Measurements from ENCODE around the gene USP32.

The USP32 gene

GRCh38 chr17:60392845-60393702 lies 1.1 kb upstream of the USP32 start:
- peak; percentile 5 for ATAC-seq
- TF ChIP-seq BACH2 (CRISPR knock-in tag; IDR thresholded peaks at IDR 0.05; ENCODE audit: borderline replicate concordance) (no peak), ZNF565 (CRISPR knock-in tag; conservative IDR thresholded peaks at IDR 0.05; ENCODE audit: low read depth) (no peak), PPARA (CRISPR knock-in tag; IDR thresholded peaks at IDR 0.05; ENCODE audit: borderline replicate concordance) (no peak), ZFP3 (CRISPR knock-in tag; IDR thresholded peaks at IDR 0.05) (no peak), TSHZ2 (CRISPR knock-in tag; IDR thresholded peaks at IDR 0.05) (no peak), CSDC2 (CRISPR knock-in tag; IDR thresholded peaks at IDR 0.05) (no peak), ISL1 (CRISPR knock-in tag; IDR thresholded peaks at IDR 0.05) (no peak), OSR1 (CRISPR knock-in tag; IDR thresholded peaks at IDR 0.05) (no peak), RARB (CRISPR knock-in tag; IDR thresholded peaks at IDR 0.05) (no peak), TCF4 (CRISPR knock-in tag; IDR thresholded peaks at IDR 0.05; ENCODE audit: borderline replicate concordance) (no peak), TOX (CRISPR knock-in tag; IDR thresholded peaks at IDR 0.05; ENCODE audit: borderline replicate concordance) (no peak), GLIS3 (CRISPR knock-in tag; IDR thresholded peaks at IDR 0.05) (no peak), ESRRG (CRISPR knock-in tag; IDR thresholded peaks at IDR 0.05) (peak; percentile 37; the same call in 1 of the 2 replicates), CSRNP3 (CRISPR knock-in tag; IDR thresholded peaks at IDR 0.05) (peak; percentile 83; the same call in 1 of the 2 replicates), ZNF8 (CRISPR knock-in tag; IDR thresholded peaks at IDR 0.05) (no peak), ZNF70 (CRISPR knock-in tag; IDR thresholded peaks at IDR 0.05) (no peak), SNAI2 (CRISPR knock-in tag; IDR thresholded peaks at IDR 0.05) (no peak), ZFP30 (CRISPR knock-in tag; IDR thresholded peaks at IDR 0.05) (no peak), ARNTL (CRISPR knock-in tag; IDR thresholded peaks at IDR 0.05; ENCODE audit: borderline replicate concordance, low read depth) (no peak), PATZ1 (CRISPR knock-in tag; IDR thresholded peaks at IDR 0.05; ENCODE audit: borderline replicate concordance) (no peak; the same call in 1 of the 2 replicates), ZC3H10 (CRISPR knock-in tag; IDR thresholded peaks at IDR 0.05) (no peak)
- TF ChIP-seq, protein P1, sequence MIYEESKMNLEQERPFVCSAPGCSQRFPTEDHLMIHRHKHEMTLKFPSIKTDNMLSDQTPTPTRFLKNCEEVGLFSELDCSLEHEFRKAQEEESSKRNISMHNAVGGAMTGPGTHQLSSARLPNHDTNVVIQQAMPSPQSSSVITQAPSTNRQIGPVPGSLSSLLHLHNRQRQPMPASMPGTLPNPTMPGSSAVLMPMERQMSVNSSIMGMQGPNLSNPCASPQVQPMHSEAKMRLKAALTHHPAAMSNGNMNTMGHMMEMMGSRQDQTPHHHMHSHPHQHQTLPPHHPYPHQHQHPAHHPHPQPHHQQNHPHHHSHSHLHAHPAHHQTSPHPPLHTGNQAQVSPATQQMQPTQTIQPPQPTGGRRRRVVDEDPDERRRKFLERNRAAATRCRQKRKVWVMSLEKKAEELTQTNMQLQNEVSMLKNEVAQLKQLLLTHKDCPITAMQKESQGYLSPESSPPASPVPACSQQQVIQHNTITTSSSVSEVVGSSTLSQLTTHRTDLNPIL (CRISPR knock-in tag; IDR thresholded peaks at IDR 0.05; ENCODE audit: low read depth), result 0 out of 2 replicates have a peak, but pooled peaks have one; percentile 15
- TF ChIP-seq, protein P2, sequence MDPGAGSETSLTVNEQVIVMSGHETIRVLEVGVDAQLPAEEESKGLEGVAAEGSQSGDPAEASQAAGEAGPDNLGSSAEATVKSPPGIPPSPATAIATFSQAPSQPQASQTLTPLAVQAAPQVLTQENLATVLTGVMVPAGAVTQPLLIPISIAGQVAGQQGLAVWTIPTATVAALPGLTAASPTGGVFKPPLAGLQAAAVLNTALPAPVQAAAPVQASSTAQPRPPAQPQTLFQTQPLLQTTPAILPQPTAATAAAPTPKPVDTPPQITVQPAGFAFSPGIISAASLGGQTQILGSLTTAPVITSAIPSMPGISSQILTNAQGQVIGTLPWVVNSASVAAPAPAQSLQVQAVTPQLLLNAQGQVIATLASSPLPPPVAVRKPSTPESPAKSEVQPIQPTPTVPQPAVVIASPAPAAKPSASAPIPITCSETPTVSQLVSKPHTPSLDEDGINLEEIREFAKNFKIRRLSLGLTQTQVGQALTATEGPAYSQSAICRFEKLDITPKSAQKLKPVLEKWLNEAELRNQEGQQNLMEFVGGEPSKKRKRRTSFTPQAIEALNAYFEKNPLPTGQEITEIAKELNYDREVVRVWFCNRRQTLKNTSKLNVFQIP (CRISPR knock-in tag; IDR thresholded peaks at IDR 0.05; ENCODE audit: borderline replicate concordance, low read depth), result no peak

DNA sequence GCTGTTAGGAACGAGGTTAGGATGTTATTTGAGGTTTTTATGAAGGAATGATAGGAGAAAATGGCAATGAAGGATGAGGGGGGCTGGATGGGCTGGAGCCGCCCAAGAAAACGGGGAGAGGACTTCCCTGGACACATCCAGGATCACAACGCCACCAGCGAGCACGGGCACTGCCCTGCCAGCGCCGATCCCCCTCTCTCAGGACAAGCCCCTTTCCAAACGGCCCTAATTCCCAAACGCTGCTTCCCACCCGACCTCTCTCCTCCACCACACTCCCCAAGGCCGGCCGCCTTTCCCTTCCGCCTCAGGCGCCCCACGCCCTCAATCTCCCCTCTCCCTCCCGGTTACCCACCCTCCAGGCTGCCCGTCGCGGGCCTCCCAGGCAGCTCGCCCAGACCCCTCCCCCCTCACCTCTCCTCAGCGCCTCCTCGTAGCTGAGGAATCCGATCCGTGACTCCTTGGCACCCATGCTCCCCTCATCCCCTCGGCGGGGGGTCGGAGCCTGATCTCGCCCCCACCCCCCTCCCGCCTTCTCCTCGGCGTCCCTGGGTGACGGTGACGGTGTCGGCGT lies 377 bp downstream of the USP32 start:
- peak; percentile 66 for ATAC-seq
- TF ChIP-seq, protein P1 (CRISPR knock-in tag; IDR thresholded peaks at IDR 0.05; ENCODE audit: low read depth), result no peak
- TF ChIP-seq CSDC2 (CRISPR knock-in tag; IDR thresholded peaks at IDR 0.05) (no peak), RARB (CRISPR knock-in tag; IDR thresholded peaks at IDR 0.05) (no peak), PPARA (CRISPR knock-in tag; IDR thresholded peaks at IDR 0.05; ENCODE audit: borderline replicate concordance) (no peak), TSHZ2 (CRISPR knock-in tag; IDR thresholded peaks at IDR 0.05) (peak; percentile 12; the same call in 1 of the 2 replicates), ARNTL (CRISPR knock-in tag; IDR thresholded peaks at IDR 0.05; ENCODE audit: borderline replicate concordance, low read depth) (no peak)
